Fibroblast of peridontal ligament (primary cell): Measurements from ENCODE around the gene IL18R1.
"Not testable (repeated sequence)": the region's sequence is repeated elsewhere in the genome, so short reads cannot be mapped to it uniquely, and the experiment has no call there.

ENCODE experiments used
- DNase-seq: peaks from one replicate; pipeline ENCODE4 v3.0.0-alpha.2; 2010; ENCODE audit errors: extremely low read depth

Gene IL18R1, protein sequence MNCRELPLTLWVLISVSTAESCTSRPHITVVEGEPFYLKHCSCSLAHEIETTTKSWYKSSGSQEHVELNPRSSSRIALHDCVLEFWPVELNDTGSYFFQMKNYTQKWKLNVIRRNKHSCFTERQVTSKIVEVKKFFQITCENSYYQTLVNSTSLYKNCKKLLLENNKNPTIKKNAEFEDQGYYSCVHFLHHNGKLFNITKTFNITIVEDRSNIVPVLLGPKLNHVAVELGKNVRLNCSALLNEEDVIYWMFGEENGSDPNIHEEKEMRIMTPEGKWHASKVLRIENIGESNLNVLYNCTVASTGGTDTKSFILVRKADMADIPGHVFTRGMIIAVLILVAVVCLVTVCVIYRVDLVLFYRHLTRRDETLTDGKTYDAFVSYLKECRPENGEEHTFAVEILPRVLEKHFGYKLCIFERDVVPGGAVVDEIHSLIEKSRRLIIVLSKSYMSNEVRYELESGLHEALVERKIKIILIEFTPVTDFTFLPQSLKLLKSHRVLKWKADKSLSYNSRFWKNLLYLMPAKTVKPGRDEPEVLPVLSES

DNA sequence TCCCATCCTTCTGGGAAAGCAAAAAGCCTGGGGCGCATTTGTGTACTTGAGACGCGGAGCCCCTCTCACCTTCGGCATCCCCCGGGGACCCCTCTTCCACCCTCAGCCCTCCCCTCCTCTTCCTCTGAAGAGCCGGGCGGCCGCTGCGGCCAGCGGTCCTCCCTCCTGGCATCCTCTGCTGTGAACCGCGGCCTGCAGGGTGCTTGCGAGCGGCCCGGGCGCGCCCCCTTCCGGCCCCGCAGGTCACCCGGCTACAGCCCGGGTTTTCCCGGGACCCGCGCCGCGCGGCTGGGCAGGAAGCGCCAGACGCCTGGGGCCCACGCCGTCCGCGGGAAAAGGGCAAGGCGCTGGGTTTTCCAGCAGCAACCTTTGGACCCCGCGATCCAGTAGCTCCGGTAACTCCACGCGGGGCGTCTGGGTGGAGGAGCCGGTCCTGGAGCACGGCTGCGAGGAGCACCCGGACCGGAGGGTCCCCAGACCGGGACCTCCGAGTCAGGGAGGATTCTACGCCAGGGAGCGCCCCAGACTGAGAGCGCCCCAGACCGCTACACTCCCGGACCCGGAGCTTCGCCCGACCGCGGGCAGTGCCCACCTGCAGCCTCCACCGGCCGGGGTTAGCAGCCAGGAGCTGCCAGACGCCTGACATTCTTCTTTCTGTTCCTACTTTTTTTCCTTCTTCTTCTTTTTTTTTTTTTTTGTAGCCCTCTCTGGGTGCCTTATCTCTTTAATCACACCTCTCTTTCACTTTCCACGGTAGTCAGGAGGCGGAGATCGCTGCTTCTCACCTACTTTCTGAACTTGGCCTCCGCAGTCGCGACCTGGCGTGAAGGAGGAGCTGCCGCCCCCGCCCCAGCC, at the start of gene IL18R1:
IL18R1 (plus strand) TSS at position 271 of the 855 bp plus-strand sequence. CDS start 6,865 bp downstream, outside the sequence.
- DNase-seq = peak; percentile 55

DNA sequence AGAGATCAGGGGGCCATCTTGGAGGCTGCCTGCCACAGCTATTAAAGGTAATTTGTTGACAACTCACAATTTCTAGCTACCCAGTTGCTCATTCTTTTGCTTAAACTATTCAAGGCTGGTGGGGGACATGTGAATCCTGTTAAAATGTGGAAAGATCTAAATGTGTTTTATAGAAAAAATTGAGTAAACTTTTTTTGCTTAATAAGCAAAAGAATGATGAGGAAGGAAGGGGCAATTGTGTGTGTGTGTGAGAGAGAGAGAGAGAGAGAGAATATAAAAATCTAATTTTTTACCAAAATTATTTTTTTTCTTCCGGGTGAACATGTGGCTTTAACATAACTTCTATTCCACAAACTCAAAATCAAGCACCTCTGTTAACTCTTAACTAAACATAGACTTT, 49.5 kb upstream of the IL18R1 start:
- no peak for DNase-seq

DNA sequence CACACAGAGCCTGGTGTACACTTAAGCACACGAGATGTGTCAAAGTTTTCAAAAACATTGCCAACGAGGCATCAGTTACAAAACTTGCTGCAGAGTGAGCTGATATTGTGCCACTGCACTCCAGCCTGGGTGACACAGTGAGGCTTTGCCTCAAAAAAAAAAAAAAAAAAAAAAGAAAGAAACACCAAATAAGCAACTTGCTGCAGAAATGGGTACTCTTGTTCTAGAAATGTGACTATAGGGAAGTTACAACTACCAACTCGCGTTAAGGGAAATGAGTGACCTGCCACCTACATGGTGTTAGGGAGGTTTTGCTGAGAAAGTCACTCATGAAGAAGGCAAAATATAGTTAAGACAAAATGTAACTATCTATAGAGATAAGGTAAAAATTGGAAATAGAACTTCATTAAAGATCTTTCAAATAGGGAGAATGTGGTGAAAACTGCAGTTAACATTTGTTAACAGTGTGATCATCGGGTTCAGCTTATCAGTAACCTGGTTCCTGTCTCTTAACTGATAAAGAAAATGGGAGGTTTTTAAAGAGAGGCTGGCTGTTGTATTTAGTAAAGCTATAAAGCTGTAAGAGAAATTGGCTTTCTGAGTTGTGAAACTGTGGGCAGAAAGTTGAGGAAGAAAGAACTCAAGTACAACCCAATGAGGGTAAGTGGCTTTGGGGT, 44.5 kb upstream of the IL18R1 start, which contains the start of gene IL1RL1:
IL1RL1 (plus strand) TSS at position 600 of the 677 bp plus-strand sequence. CDS start 26,702 bp downstream, outside the sequence.
- DNase-seq = no peak

DNA sequence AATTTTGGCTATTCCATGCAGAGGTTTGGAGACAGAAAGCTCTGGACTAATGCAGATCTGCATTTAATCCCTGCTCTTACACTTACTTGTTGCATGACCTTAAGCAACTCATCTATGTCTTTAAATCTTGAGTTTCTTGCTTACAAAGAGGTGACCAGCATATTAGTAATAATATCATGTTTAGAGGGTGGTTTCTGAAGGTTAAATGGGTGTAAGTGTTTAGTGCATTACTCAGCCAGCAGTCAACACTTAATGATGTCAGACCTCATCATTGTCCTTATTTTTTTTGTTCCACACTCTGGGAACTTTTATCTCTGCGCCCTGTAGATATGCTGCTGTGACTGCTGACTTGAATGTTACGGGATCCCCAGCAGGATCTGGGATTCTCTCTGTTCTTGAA, 42.6 kb upstream of the IL18R1 start:
- DNase-seq = peak; percentile 7

DNA sequence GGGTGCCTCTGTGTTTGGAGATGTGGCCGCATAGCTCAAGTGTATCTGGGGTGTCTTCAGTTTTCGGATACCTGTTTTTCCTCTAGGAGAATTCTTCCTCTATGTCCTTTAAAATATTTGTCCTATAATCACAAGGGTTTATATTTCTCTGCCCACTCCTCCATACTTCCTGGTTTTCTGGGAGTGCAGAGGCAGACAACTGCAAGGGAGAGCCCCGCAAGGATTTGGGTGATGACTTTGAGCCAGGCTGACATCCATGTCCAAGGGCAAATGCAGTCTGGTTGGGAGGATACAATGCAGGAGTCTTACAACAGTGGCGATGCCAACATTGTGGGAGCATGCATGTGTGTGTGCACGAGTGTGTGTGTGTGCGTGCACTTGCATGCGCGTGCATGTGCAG, 42.1 kb upstream of the IL18R1 start:
- no peak for DNase-seq

DNA sequence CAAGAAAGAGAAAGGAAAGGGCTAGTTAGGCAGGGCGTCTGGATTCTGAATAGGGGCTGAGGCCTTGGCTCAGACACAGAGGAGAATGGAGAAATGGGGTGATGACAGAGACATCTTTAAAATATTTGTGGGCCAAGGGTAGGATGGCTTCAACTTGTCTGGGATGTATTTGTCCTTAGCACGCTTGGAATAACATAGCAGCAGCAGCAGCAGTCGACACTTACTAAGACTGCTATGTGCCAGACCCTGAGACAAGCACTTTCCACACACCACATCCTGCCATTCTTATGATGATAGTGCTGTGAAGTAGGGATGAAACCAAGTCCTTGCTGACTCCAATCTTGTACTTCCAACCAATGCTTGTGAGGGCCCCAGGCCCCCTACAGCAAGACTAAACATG, 41.6 kb upstream of the IL18R1 start:
- DNase-seq = no peak

DNA sequence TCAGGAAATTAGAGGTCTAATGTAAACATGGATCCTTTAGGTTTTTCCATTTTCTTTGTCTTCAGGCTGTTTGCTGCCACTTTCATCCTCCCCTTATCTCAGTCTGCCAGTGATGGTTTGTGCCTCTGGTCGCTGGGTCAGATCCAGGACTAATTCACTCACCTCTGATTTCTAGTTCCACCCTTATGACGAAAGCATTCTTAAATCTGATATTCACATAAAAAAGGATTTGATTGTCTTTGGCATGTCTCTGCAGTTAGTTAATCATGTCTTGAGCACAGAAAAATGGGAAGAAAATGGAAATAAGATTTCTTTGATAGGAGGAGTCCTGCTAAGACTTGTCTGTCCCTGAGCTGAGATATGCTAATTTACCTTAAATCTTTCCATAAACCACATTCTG, 39.7 kb upstream of the IL18R1 start:
- no peak for DNase-seq

DNA sequence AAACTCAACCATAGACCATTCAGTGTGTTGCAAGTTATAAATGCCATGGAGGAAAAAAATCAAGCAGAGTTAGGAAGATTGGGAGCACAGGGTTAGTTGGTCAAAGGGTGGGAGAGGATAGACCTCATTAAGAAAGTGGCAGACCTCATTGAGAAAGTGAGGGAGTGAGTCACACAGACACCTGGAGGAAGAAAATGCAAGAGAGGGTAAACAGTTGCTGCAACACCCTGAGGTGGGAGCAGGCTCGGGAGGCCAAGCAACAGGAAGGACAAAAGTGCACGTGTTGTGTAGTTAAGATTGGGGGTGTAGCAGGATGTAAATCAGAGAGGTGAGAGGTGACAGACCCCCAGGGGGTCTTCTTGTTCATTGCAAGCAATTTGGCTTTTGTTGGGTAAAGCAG, 37.9 kb upstream of the IL18R1 start:
- no peak for DNase-seq

DNA sequence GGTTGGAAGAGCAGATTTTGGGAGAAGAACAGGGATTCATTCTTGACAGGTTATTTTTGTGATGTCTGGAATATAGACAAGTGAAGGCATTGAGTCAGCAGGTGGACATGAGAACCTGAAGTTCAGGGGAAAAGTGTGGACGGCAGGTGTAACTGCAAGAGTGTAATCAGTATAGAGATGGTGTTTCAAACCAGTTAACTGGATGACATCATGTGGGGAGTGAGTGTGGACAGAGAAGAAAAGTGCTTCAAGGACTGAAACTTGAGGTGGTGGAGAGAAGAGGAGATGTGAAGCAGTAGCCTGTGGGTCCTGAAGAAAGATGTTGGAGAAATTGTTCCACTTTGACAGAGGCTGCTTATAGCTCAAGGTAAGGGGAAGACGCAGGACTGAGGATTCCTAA, 37.2 kb upstream of the IL18R1 start:
- no peak for DNase-seq

DNA sequence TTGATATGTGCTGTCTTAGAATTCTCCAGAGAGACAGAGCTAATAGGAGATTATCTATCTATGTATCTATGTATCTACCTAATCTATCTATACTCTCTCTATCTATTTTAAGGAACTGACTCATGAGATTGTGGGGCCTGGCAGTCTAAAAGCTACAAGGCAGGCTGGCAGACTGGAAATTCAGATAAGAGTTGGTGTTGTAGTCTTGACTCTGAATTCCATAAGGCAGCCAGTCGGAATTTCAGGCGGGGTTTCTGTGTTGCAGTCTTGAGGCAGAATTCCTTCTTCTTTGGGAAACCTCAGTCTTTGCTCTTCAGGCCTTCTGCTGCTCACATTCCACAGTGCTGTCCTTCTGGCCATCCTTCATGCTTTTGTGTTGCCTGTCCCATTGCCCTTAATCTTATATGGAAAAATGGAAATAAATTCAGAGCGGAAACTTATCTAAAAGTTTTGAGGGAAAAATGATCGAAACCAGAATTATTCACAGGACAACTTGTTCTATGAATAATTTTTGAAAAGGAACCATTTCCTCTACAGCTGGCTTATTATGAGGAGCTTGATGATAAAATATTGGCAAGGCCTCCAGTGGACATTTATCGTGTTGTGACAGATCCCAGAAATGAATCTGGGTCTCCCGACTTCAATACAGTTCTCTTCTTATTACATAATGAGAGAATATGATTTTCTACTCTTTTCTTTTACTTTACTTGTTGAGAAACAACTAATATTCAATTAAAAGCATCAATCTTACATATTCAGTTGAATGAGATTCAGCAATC, 33.5 kb upstream of the IL18R1 start:
- DNase-seq = no peak

DNA sequence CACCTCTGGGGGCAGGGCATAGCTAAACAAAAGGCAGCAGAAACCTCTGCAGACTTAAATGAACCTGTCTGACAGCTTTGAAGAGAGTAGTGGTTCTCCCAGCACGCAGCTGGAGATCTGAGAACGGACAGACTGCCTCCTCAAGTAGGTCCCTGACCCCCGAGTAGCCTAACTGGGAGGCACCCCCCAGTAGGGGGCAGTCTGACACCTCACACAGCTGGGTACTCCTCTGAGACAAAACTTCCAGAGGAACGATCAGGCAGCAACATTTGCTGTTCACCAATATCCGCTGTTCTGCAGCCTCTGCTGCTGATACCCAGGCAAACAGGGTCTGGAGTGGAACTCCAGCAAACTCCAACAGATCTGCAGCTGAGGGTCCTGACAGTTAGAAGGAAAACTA, 30.7 kb upstream of the IL18R1 start:
- not testable (repeated sequence) for DNase-seq

DNA sequence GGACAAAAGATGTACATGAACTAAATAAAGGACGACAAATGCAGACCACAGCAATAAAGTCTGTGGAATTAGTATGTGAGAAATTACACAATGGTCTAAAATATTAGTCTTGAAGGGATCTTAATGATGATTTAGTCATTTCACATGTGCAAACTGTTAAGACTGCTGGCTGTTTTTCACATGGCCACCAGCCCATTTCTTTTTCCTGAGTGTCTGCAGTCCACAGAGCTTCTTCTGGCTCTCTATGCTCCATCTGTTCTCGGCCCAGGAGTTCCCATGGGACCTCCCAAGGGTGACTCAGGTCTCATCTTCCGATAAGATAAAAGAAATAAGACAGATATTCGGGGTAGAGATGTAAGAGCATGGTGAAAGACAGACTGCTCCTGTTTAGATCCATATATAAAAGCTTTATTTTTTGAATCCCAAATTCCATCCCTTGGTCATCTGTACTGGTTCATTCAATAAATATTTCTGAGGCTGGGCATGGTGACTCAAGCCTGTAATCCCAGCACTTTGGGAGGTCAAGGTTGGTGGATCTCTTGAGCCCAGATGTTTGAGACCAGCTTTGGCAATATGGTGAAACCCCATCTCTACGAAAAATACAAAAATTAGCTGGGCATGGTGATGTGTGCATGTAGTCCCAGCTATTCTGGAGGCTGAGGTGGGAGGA, 24.1 kb upstream of the IL18R1 start:
- no peak for DNase-seq

DNA sequence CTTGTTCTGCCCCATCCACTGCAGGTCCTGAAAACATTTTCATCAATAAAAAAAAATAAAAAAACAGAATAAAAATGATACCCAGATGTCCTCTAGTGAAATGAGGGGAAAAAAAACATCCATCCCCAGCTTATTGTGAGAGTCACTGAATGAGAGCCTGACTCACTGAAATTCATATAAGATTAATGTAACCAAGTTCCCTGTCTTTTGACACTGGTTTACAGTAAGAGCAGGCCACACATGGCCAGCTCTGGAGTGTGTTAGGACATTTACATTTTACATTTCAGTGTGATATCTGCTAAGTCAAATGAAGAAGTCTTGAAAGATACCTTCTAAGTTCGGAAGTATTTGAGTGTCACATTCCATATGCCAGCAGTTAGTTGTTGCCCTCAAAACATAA, 21.1 kb upstream of the IL18R1 start:
- DNase-seq = no peak

DNA sequence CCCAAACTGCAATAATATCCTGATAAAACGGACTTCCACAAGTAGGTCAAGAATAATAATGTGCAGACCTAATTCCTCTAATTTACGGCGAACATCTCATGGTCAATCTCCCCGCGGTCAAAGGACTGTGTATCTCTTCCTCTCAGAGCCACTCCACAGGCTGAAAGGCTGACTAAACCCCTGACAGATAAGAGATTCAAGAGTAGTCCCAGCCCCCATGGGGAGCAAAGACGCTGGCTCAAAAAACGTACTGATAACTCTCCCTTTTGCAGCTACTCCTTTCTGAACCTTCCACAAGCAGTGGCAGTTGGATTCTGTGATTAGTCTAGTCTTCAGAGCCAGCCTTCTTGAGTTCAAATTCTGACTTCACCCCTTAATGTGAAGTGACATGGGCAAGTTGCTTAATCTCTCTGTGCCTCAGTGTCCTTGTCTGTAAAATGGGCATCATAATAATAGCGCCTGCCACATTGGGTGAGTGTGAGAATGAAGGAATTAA, 19.7 kb upstream of the IL18R1 start:
- no peak for DNase-seq

DNA sequence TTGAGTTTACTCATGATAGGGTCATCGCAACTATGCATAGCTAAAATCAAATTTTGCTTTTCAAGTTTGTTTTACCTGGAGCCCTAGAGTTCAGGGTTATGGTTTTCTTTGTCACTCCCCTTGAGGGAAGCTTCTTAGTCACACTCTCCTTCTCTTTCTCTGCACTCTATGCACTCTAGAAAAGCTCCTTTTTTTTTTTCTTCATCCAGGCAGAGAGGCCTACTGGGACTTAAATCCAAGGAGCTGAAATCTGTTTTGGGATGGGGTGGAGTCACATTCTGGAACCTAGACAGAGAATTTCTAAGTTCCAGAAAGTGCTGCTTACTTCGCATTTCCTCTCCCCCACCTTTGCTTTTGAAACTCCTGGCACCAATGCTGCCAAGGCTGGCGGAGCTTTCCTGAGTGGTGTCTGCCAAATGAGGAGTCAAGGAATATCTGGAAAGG, 19.1 kb upstream of the IL18R1 start:
- DNase-seq = no peak

DNA sequence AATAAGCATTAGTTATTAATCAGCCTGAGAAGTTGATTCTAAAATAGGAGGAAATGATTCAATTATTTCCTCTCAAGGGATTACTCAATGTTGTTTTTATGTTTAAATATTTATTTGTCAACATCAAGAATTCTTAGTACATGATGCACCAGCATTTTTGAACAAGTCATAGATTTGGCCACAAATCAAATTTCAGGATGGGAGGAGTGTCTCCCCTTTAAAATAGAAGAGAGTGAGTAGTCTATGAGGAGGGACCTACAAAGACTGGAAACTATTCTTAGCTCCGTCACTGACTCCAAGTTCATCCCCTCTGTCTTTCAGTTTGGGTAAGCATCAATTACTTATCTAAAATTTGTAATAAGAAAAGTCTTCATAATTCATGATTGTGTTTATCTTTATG, 18.6 kb upstream of the IL18R1 start:
- DNase-seq = no peak

DNA sequence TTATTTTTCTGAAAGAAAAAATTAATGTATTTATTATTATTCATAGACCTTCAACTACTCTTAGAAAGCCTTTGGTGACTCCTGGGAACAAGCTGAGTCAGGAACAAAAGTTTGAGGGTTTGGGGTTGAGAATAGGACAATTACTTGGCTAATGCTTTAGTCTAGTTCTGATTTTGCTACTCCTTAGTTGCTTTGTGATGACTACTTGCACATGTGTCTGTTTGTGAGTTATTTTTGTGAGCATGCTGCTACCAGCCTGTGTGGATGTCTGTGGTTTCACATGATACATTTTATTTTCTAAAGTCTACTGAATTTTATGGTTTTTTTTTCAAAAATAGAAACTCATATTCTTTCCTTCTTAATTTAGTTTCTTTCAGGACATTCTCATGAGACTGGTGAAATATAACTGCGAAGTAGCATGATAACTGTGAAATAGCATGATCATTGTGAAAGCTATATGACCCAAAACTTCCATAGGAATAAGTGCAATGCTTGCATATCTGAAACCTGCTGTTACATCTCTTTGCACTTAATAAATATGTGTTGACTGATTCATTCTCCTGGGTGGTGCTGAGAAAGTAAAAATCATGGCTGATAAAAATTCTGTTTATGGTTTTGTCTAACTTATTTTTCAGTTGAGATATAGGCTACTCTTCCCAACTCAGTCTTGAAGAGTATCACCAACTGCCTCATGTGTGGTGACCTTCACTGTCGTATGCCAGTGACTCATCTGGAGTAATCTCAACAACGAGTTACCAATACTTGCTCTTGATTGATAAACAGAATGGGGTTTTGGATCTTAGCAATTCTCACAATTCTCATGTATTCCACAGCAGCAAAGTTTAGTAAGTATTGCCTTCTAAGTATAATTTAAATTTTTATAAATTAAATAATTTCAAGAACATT, 17.9 kb upstream of the IL18R1 start:
- DNase-seq = peak; percentile 21

DNA sequence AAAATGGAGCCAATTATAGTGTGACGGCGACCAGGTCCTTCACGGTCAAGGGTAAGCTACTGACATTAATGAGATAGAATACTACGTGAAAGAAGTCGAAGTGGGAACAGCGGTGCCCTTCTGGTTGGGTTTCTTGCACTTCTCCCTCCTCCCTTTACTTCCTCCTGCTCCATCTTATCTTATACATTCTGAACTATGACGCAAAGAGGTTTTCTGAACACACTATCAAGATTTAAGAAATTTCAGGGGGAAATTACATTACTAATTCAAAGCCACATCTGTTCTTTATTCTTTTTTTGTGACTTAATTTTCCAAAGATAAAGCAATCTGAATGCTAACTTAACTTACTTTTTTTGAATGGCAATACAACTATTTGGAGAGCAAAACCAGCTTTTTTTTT, 14.8 kb upstream of the IL18R1 start:
- no peak for DNase-seq

DNA sequence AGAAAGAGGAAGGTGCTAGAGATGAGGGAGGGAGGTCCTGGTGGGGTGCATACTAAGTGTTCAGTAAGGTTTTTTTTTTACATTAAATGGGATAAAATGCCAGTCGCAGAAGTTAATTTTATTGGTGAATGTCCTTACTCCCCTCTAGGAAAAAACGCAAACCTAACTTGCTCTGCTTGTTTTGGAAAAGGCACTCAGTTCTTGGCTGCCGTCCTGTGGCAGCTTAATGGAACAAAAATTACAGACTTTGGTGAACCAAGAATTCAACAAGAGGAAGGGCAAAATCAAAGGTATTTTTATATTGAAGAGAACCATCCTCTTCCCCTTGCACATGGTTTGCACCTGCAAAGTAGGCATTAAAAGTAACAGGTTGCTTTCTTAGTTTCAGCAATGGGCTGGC, 12.7 kb upstream of the IL18R1 start:
- peak; percentile 51 for DNase-seq
